OCI-LY3 (cell line): Measurements from ENCODE around the gene PIWIL4.

Experiments
- EZH2phosphoT487 ChIP-seq: fragments of 200-600 bp; shearing (Covaris generic); IDR thresholded peaks from 2 replicates; pipeline ENCODE4 v1.6.1; 2018; ENCODE audit warnings: antibody characterized with exemption, mixed run types, low read depth
- TF ChIP-seq, protein P1 (sequence below): fragments of 200-600, 300-600 bp; sonication (generic); IDR thresholded peaks from 2 replicates; pipeline ENCODE4 v1.5.1; 2014; ENCODE audit warnings: antibody characterized with exemption, low read length, low read depth

DNA sequence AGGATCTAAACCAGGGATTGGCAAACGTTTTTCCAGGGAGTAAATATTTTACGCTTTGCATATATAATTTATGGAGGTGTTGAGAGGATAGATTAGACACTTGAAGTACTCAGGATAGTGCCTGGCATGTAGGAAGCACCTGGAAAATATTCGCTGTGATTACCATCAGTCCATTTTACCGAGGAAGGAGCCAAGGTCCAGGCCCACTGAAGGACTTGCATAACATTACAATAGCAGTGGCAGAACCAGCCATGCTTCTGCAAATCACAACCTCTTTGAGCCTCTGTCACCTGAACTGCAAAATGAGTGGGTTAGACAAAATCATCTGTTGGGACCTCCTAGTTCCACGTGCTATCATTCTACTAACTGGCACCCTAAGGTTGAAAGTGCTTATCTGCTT is 18.0 kb upstream of the PIWIL4 start:
- TF ChIP-seq, protein P1, sequence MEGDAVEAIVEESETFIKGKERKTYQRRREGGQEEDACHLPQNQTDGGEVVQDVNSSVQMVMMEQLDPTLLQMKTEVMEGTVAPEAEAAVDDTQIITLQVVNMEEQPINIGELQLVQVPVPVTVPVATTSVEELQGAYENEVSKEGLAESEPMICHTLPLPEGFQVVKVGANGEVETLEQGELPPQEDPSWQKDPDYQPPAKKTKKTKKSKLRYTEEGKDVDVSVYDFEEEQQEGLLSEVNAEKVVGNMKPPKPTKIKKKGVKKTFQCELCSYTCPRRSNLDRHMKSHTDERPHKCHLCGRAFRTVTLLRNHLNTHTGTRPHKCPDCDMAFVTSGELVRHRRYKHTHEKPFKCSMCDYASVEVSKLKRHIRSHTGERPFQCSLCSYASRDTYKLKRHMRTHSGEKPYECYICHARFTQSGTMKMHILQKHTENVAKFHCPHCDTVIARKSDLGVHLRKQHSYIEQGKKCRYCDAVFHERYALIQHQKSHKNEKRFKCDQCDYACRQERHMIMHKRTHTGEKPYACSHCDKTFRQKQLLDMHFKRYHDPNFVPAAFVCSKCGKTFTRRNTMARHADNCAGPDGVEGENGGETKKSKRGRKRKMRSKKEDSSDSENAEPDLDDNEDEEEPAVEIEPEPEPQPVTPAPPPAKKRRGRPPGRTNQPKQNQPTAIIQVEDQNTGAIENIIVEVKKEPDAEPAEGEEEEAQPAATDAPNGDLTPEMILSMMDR, result no peak
- no peak for TF ChIP-seq EZH2phosphoT487
